Activated T-cell treated with anti-CD3 and anti-CD28 coated beads, Interleukin-2, amount 50 U/mL, for 72 hours (primary cell): Measurements from ENCODE around the gene MSX2. TPM values are rescaled to one million over a fixed set of nuclear protein-coding genes. Genes with fewer than 3 reads are reported as not detected.
A peak's percentile ranks its signal among the peaks of the same experiment; 100 is the strongest.

Experiments used
- ATAC-seq, 2 donors: fragments of 150-1000 bp; cut with Tn5 transposase; replicated peaks in 1 of 2; 2 replicates each; pipeline ENCODE4 v1.10.0; 2021; ENCODE audit warnings: moderate library complexity in 2 of 2, mild to moderate bottlenecking in 1 of 2
- DNase-seq, 2 donors: peaks; one replicate each; pipeline ENCODE4 v3.0.0; 2021 to 2022; ENCODE audit warnings: mixed read lengths in 1 of 2
- H3K27ac Mint-ChIP-seq: one replicate; pipeline ENCODE4 v1.8.0; 2022; ENCODE audit warnings: mild to moderate bottlenecking, moderate library complexity, mixed read lengths
- H3K27me3 Mint-ChIP-seq: one replicate; pipeline ENCODE4 v1.8.0; 2022; ENCODE audit warnings: low read depth, mixed read lengths
- H3K36me3 Mint-ChIP-seq, 2 donors: one replicate each; pipeline ENCODE4 v1.8.0; 2022; ENCODE audit warnings: mixed read lengths in 2 of 2, mild to moderate bottlenecking in 1 of 2; ENCODE audit not compliant: insufficient read depth in 2 of 2
- H3K4me1 Mint-ChIP-seq: one replicate; pipeline ENCODE4 v1.8.0; 2022; ENCODE audit warnings: low read depth, mixed read lengths
- H3K4me3 Mint-ChIP-seq, 2 donors: one replicate each; pipeline ENCODE4 v1.8.0; 2022; ENCODE audit warnings: mild to moderate bottlenecking in 2 of 2, mixed read lengths in 2 of 2, moderate library complexity in 2 of 2
- H3K9me3 Mint-ChIP-seq, 2 donors: one replicate each; pipeline ENCODE4 v1.8.0; 2022; ENCODE audit warnings: mixed read lengths in 2 of 2
- total RNA-seq, 2 donors: library from RNA; stranded (reverse); gene quantifications; one replicate each; pipeline ENCODE4 v1.2.3, GENCODE V29; 2022

Gene MSX2
- total RNA-seq, 2 donors from 2014 or later, result 0.28 to 0.38 TPM

GRCh38 chr5:174721530-174722432, 2.6 kb upstream of the MSX2 start:
- Mint-ChIP-seq H3K27me3 (peaks cover 81% of the 10 kb centered on the region), H3K27ac (no peak overlapping the region), H3K36me3 (no peaks in the 10 kb centered on the region), H3K9me3 (no peaks in the 10 kb centered on the region), H3K4me1 (peaks cover 10% of the 10 kb centered on the region), H3K4me3 (peak overlapping the region; percentile 20 to 29)
- no peak for ATAC-seq
- DNase-seq, result no peak

GRCh38 chr5:174722500-174722899, 1.9 kb upstream of the MSX2 start:
- ATAC-seq (no peak), DNase-seq (no peak)
- H3K27ac Mint-ChIP-seq, result no peak overlapping the region
- H3K27me3 Mint-ChIP-seq, result peaks cover 83% of the 10 kb centered on the region
- no peak overlapping the region for H3K4me3 Mint-ChIP-seq
- no peaks in the 10 kb centered on the region for H3K9me3 Mint-ChIP-seq
- no peaks in the 10 kb centered on the region for H3K36me3 Mint-ChIP-seq
- H3K4me1 Mint-ChIP-seq, result peaks cover 10% of the 10 kb centered on the region

GRCh38 chr5:174723315-174723978, 935 bp upstream of the MSX2 start:
- DNase-seq (no peak), ATAC-seq (no peak)
- Mint-ChIP-seq H3K27me3 (peaks cover 90% of the 10 kb centered on the region), H3K27ac (no peak overlapping the region), H3K9me3 (no peaks in the 10 kb centered on the region), H3K4me1 (peaks cover 10% of the 10 kb centered on the region), H3K4me3 (peak overlapping the region; percentile 77 to 85), H3K36me3 (no peaks in the 10 kb centered on the region)

GRCh38 chr5:174723979-174724483, 351 bp upstream of the MSX2 start:
- H3K27me3 Mint-ChIP-seq, result peaks cover 88% of the 10 kb centered on the region
- ATAC-seq (peak in 1 of 2 donors; percentile 14), DNase-seq (no peak)
- no peaks in the 10 kb centered on the region for H3K9me3 Mint-ChIP-seq
- peak overlapping the region; percentile 77 to 85 for H3K4me3 Mint-ChIP-seq
- no peaks in the 10 kb centered on the region for H3K36me3 Mint-ChIP-seq
- H3K4me1 Mint-ChIP-seq, result peaks cover 10% of the 10 kb centered on the region
- H3K27ac Mint-ChIP-seq, result peak overlapping the region; percentile 49

GRCh38 chr5:174725261-174725990, 1.0 kb downstream of the MSX2 start:
- ATAC-seq (no peak), DNase-seq (no peak)
- Mint-ChIP-seq H3K27ac (no peak overlapping the region), H3K36me3 (no peaks in the 10 kb centered on the region), H3K4me1 (peaks cover 10% of the 10 kb centered on the region), H3K9me3 (no peaks in the 10 kb centered on the region), H3K27me3 (peaks cover 87% of the 10 kb centered on the region), H3K4me3 (peak overlapping the region; percentile 55 to 85)

- Mint-ChIP-seq H3K27ac (no peak overlapping the region), H3K27me3 (peaks cover 91% of the 10 kb centered on the region), H3K4me1 (peaks cover 10% of the 10 kb centered on the region), H3K4me3 (peak overlapping the region; percentile 37 to 49), H3K9me3 (no peaks in the 10 kb centered on the region), H3K36me3 (no peaks in the 10 kb centered on the region)
- ATAC-seq (no peak), DNase-seq (no peak)
These were observed 1.7 kb downstream of the MSX2 start for GRCh38 chr5:174725991-174726601.

- H3K9me3 Mint-ChIP-seq, result no peaks in the 10 kb centered on the region
- no peak overlapping the region for H3K4me3 Mint-ChIP-seq
- H3K36me3 Mint-ChIP-seq, result no peaks in the 10 kb centered on the region
- no peak overlapping the region for H3K27ac Mint-ChIP-seq
- DNase-seq (no peak), ATAC-seq (no peak)
- peaks cover 88% of the 10 kb centered on the region for H3K27me3 Mint-ChIP-seq
- peaks cover 10% of the 10 kb centered on the region for H3K4me1 Mint-ChIP-seq
These were observed 2.8 kb downstream of the MSX2 start for GRCh38 chr5:174726916-174727793.

- H3K9me3 Mint-ChIP-seq, result no peaks in the 10 kb centered on the region
- H3K27ac Mint-ChIP-seq, result no peak overlapping the region
- H3K27me3 Mint-ChIP-seq, result peaks cover 88% of the 10 kb centered on the region
- H3K36me3 Mint-ChIP-seq, result no peaks in the 10 kb centered on the region
- DNase-seq, result no peak
- ATAC-seq, result no peak
- H3K4me3 Mint-ChIP-seq, result no peak overlapping the region
- peaks cover 10% of the 10 kb centered on the region for H3K4me1 Mint-ChIP-seq
These were observed 3.7 kb downstream of the MSX2 start for GRCh38 chr5:174727794-174728680.

- Mint-ChIP-seq H3K27ac (no peak overlapping the region), H3K9me3 (no peaks in the 10 kb centered on the region), H3K4me3 (no peak overlapping the region), H3K27me3 (peaks cover 88% of the 10 kb centered on the region), H3K4me1 (peaks cover 5% of the 10 kb centered on the region), H3K36me3 (no peaks in the 10 kb centered on the region)
- ATAC-seq, result no peak
- DNase-seq, result no peak
These were observed 4.8 kb downstream of the MSX2 start for GRCh38 chr5:174729075-174729680.

- Mint-ChIP-seq H3K4me3 (no peak overlapping the region), H3K27ac (no peak overlapping the region), H3K36me3 (no peaks in the 10 kb centered on the region), H3K27me3 (peaks cover 92% of the 10 kb centered on the region), H3K9me3 (no peaks in the 10 kb centered on the region), H3K4me1 (peaks cover 4% of the 10 kb centered on the region)
- DNase-seq (no peak), ATAC-seq (no peak)
These were observed 7.0 kb downstream of the MSX2 start for GRCh38 chr5:174731214-174732035.
